ENCODE measurements around the gene PRR15.

The PRR15 gene

GRCh38 chr7:29609162-29610037 lies 45.8 kb downstream of the PRR15 start:
- DNase-seq (ENCODE audit: low read depth in 3 of 3): no peak

- DNase-seq (ENCODE audit: low read depth in 3 of 3): no peak
Measured at GRCh38 chr7:29610086-29610485, 46.5 kb downstream of the PRR15 start.

GRCh38 chr7:29611941-29612544 lies 48.4 kb downstream of the PRR15 start:
- DNase-seq (ENCODE audit: low read depth in 3 of 3): no peak

DNA sequence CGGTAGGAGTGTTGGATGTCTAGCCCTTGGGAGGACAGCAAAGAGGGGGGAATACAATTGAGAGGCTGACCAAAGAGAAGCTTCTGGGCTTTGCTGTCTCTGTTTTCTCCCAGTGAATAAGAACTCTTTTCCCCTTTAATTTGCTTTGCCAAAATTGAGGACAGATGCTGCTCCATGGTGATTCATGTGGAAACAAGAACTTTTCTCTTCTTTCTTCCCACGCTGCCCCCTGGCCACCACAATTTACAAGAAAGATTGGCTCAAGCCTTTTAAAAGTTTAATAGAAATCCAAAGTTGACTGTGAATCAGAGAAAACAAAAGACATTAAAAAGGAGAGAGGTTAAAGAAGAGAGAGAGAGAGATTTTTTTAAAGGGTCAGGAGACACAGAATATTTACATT lies 49.0 kb downstream of the PRR15 start:
- DNase-seq (ENCODE audit: low read depth in 3 of 3): no peak

- no peak for DNase-seq (ENCODE audit: low read depth in 3 of 3)
Measured at GRCh38 chr7:29613100-29613499, 49.5 kb downstream of the PRR15 start.

DNA sequence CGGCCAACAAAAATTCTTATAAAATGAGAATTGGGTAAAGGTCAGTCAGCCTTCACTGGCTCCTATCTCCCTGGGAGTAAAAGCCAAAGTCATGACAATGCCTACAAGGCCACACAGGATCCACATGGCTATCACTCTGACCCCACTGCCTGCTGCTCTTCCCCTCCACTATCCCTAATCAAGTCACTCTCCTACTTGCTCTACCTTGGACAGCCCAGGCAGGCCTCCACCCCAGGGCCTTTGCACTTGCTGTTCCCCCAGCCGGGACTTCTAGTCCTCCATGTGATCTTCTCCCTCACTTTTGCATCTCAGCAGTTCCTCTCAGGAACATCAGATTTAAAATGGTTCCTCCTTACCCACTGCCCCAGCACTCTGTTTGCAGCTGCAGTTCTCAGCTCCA lies 50.6 kb downstream of the PRR15 start:
- DNase-seq (ENCODE audit: low read depth in 3 of 3): no peak

Data from stimulated activated CD4-positive, alpha-beta T cell treated with anti-CD3 and anti-CD28 coated beads, TNF-alpha, amount 100 ng/mL, for 4 hours (primary cell).